Measurements from ENCODE around the gene ZNF407.

Gene ZNF407

GRCh38 chr18:75051757-75052156, 454.1 kb downstream of the ZNF407 start:
- TF ChIP-seq GABPA (IDR thresholded peaks at IDR 0.05; ENCODE audit: low read depth) (no peak), SPI1 (IDR thresholded peaks at IDR 0.05; ENCODE audit: borderline replicate concordance, low read depth) (no peak), POLR2AphosphoS5 (IDR thresholded peaks at IDR 0.05; ENCODE audit: low read depth) (no peak)
- TF ChIP-seq, protein P1, sequence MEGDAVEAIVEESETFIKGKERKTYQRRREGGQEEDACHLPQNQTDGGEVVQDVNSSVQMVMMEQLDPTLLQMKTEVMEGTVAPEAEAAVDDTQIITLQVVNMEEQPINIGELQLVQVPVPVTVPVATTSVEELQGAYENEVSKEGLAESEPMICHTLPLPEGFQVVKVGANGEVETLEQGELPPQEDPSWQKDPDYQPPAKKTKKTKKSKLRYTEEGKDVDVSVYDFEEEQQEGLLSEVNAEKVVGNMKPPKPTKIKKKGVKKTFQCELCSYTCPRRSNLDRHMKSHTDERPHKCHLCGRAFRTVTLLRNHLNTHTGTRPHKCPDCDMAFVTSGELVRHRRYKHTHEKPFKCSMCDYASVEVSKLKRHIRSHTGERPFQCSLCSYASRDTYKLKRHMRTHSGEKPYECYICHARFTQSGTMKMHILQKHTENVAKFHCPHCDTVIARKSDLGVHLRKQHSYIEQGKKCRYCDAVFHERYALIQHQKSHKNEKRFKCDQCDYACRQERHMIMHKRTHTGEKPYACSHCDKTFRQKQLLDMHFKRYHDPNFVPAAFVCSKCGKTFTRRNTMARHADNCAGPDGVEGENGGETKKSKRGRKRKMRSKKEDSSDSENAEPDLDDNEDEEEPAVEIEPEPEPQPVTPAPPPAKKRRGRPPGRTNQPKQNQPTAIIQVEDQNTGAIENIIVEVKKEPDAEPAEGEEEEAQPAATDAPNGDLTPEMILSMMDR (IDR thresholded peaks at IDR 0.05; ENCODE audit: insufficient read depth, low read length), result no peak
- TF ChIP-seq, protein P2, sequence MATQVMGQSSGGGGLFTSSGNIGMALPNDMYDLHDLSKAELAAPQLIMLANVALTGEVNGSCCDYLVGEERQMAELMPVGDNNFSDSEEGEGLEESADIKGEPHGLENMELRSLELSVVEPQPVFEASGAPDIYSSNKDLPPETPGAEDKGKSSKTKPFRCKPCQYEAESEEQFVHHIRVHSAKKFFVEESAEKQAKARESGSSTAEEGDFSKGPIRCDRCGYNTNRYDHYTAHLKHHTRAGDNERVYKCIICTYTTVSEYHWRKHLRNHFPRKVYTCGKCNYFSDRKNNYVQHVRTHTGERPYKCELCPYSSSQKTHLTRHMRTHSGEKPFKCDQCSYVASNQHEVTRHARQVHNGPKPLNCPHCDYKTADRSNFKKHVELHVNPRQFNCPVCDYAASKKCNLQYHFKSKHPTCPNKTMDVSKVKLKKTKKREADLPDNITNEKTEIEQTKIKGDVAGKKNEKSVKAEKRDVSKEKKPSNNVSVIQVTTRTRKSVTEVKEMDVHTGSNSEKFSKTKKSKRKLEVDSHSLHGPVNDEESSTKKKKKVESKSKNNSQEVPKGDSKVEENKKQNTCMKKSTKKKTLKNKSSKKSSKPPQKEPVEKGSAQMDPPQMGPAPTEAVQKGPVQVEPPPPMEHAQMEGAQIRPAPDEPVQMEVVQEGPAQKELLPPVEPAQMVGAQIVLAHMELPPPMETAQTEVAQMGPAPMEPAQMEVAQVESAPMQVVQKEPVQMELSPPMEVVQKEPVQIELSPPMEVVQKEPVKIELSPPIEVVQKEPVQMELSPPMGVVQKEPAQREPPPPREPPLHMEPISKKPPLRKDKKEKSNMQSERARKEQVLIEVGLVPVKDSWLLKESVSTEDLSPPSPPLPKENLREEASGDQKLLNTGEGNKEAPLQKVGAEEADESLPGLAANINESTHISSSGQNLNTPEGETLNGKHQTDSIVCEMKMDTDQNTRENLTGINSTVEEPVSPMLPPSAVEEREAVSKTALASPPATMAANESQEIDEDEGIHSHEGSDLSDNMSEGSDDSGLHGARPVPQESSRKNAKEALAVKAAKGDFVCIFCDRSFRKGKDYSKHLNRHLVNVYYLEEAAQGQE (IDR thresholded peaks at IDR 0.05; ENCODE audit: insufficient replicate concordance, low read depth), result no peak
- no peak overlapping the region for H3K4me3 ChIP-seq (replicated peaks; ENCODE audit: insufficient read depth, low read length)
- no peak overlapping the region for H3K27ac ChIP-seq (replicated peaks)
- no peak for DNase-seq (ENCODE audit: low read depth in 1 of 2, low spot score in 1 of 2)
- no peaks in the 10 kb centered on the region for H3K27me3 ChIP-seq (ENCODE audit: insufficient read depth, poor library complexity, severe bottlenecking)

- Histone ChIP-seq H3K27me3 (ENCODE audit: insufficient read depth, poor library complexity, severe bottlenecking) (no peaks in the 10 kb centered on the region), H3K27ac (replicated peaks) (no peak overlapping the region), H3K4me3 (replicated peaks; ENCODE audit: insufficient read depth, low read length) (no peak overlapping the region)
- TF ChIP-seq, protein P2 (IDR thresholded peaks at IDR 0.05; ENCODE audit: insufficient replicate concordance, low read depth), result no peak
- no peak for TF ChIP-seq GABPA (IDR thresholded peaks at IDR 0.05; ENCODE audit: low read depth)
- TF ChIP-seq POLR2AphosphoS5 (IDR thresholded peaks at IDR 0.05; ENCODE audit: low read depth), result no peak
- TF ChIP-seq SPI1 (IDR thresholded peaks at IDR 0.05; ENCODE audit: borderline replicate concordance, low read depth), result no peak
- TF ChIP-seq, protein P1 (IDR thresholded peaks at IDR 0.05; ENCODE audit: insufficient read depth, low read length), result no peak
- DNase-seq (ENCODE audit: low read depth in 1 of 2, low spot score in 1 of 2), result no peak
Observed at GRCh38 chr18:75052475-75052874, 454.8 kb downstream of the ZNF407 start.

GRCh38 chr18:75053028-75053629, 455.5 kb downstream of the ZNF407 start:
- H3K27ac ChIP-seq (replicated peaks), result no peak overlapping the region
- no peak for DNase-seq (ENCODE audit: low read depth in 1 of 2, low spot score in 1 of 2)
- H3K27me3 ChIP-seq (ENCODE audit: insufficient read depth, poor library complexity, severe bottlenecking), result no peaks in the 10 kb centered on the region
- no peak overlapping the region for H3K4me3 ChIP-seq (replicated peaks; ENCODE audit: insufficient read depth, low read length)
- TF ChIP-seq SPI1 (IDR thresholded peaks at IDR 0.05; ENCODE audit: borderline replicate concordance, low read depth) (no peak), POLR2AphosphoS5 (IDR thresholded peaks at IDR 0.05; ENCODE audit: low read depth) (no peak), GABPA (IDR thresholded peaks at IDR 0.05; ENCODE audit: low read depth) (no peak)
- TF ChIP-seq, protein P2 (IDR thresholded peaks at IDR 0.05; ENCODE audit: insufficient replicate concordance, low read depth), result no peak
- TF ChIP-seq, protein P1 (IDR thresholded peaks at IDR 0.05; ENCODE audit: insufficient read depth, low read length), result no peak
